ENCODE data around the gene MIPOL1. TPM values are rescaled to one million over a fixed set of nuclear protein-coding genes. Genes with fewer than 3 reads are reported as not detected.

MIPOL1 gene
- total and polyA plus RNA-seq, 2 experiments from 2014 or later, result 16.6 to 24.8 TPM

- H3K27ac ChIP-seq (ENCODE audit: low read depth), result no peak overlapping the region
- no peaks in the 10 kb centered on the region for H3K4me1 ChIP-seq (ENCODE audit: insufficient read depth)
- H3K79me2 ChIP-seq (replicated peaks; ENCODE audit: insufficient read depth), result peaks cover 5% of the 10 kb centered on the region
- no peaks in the 10 kb centered on the region for H3K9me2 ChIP-seq (ENCODE audit: insufficient read depth)
- H3F3A ChIP-seq (replicated peaks; ENCODE audit: low read depth), result no peaks in the 10 kb centered on the region
- DNase-seq (ENCODE audit: low spot score), result no peak
- H3K27ac Mint-ChIP-seq, result no peak overlapping the region
- no peak for TF ChIP-seq ZNF331 (CRISPR knock-in tag; IDR thresholded peaks at IDR 0.05; ENCODE audit: low read depth)
- no peak for TF ChIP-seq STAT1 (IDR thresholded peaks at IDR 0.05; ENCODE audit: unreplicated experiment)
- no peak for TF ChIP-seq EZH2 (IDR thresholded peaks at IDR 0.05; ENCODE audit: low read depth, unreplicated experiment)
- TF ChIP-seq JUNB (IDR thresholded peaks at IDR 0.05; ENCODE audit: unreplicated experiment), result no peak
- no peak for TF ChIP-seq NANOG (IDR thresholded peaks at IDR 0.05; ENCODE audit: borderline replicate concordance)
- no peak for TF ChIP-seq POLR2AphosphoS5 (IDR thresholded peaks at IDR 0.05; ENCODE audit: low read depth)
- no peak for TF ChIP-seq EZH2phosphoT487 (IDR thresholded peaks at IDR 0.05; ENCODE audit: unreplicated experiment)
- TF ChIP-seq CTCF (conservative IDR thresholded peaks at IDR 0.05; ENCODE audit: low read depth in 2 of 2), result no peak
- TF ChIP-seq ZNF114 (CRISPR knock-in tag; IDR thresholded peaks at IDR 0.05), result no peak
- no peak for TF ChIP-seq REST (IDR thresholded peaks at IDR 0.05; ENCODE audit: unreplicated experiment)
- TF ChIP-seq CREB1 (CRISPR knock-in tag; IDR thresholded peaks at IDR 0.05; ENCODE audit: low read depth), result no peak
- TF ChIP-seq ETS1 (IDR thresholded peaks at IDR 0.05), result no peak
- no peak for TF ChIP-seq ZNF462 (CRISPR knock-in tag; IDR thresholded peaks at IDR 0.05)
- no peak overlapping the region for H3K4me3 Mint-ChIP-seq
- H3K4me1 Mint-ChIP-seq, result no peaks in the 10 kb centered on the region
- H3K9me3 Mint-ChIP-seq, result no peaks in the 10 kb centered on the region; the same call in 1 of the 3 replicates
- no peak overlapping the region for H3K4me2 ChIP-seq
- H3K27me3 ChIP-seq (ENCODE audit: insufficient read depth), result no peaks in the 10 kb centered on the region
- no peak overlapping the region for H3K4me3 ChIP-seq
- ATAC-seq, result no peak
- no peaks in the 10 kb centered on the region for H3K36me3 ChIP-seq (ENCODE audit: insufficient read depth)
- no peak overlapping the region for H2AFZ ChIP-seq
- H3K36me3 Mint-ChIP-seq (ENCODE audit: low read depth), result peaks cover 20% of the 10 kb centered on the region
- H3K27me3 Mint-ChIP-seq (ENCODE audit: insufficient read depth, low read depth, poor library complexity), result peaks cover 3% of the 10 kb centered on the region
- H4K20me1 ChIP-seq (replicated peaks; ENCODE audit: insufficient read depth), result no peaks in the 10 kb centered on the region
Observed at GRCh38 chr14:37215345-37215744, 17.6 kb downstream of the MIPOL1 start.

Data from GM23338 (cell line).